HL-60 (cell line): ENCODE data around the gene MRPS10.
A peak's percentile ranks its signal among the peaks of the same experiment; 100 is the strongest.

Experiments used
- DNase-seq, 2 experiments: peaks; one replicate each; pipeline ENCODE4 v3.0.0-alpha.2; 2010 to 2020; ENCODE audit warnings: low read depth in 1 of 2, low spot score in 1 of 2
- H3K27ac ChIP-seq: fragments of 250-450 bp; sonication (Bioruptor Pico); replicated peaks from 2 replicates; pipeline ENCODE4 v1.5.1; 2020; ENCODE audit warnings: mild to moderate bottlenecking, moderate library complexity
- H3K27me3 ChIP-seq: fragments of 250-450 bp; sonication (Bioruptor Pico); 2 replicates; pipeline ENCODE4 v1.5.1; 2021; ENCODE audit warnings: mild to moderate bottlenecking, moderate library complexity; ENCODE audit not compliant: insufficient read depth, poor library complexity, severe bottlenecking
- H3K4me3 ChIP-seq: replicated peaks from 2 replicates; pipeline ENCODE4 v1.5.1; 2011; ENCODE audit warnings: mild to moderate bottlenecking, control low read depth, low read length; ENCODE audit not compliant: insufficient read depth
- CTCF ChIP-seq: IDR thresholded peaks from one replicate; pipeline ENCODE4 v1.5.1; 2011; ENCODE audit warnings: low read length, control low read depth, inconsistent platforms; ENCODE audit not compliant: insufficient read depth
- GABPA ChIP-seq: IDR thresholded peaks from 2 replicates; pipeline ENCODE4 v1.6.1; 2012; ENCODE audit warnings: low read depth
- POLR2AphosphoS5 ChIP-seq: IDR thresholded peaks from 2 replicates; pipeline ENCODE4 v1.6.1; 2012; ENCODE audit warnings: low read depth
- REST ChIP-seq: IDR thresholded peaks from 2 replicates; pipeline ENCODE4 v1.6.1; 2012; ENCODE audit warnings: low read depth; ENCODE audit not compliant: insufficient replicate concordance
- SPI1 ChIP-seq: IDR thresholded peaks from 2 replicates; pipeline ENCODE4 v1.6.1; 2012; ENCODE audit warnings: low read depth, mild to moderate bottlenecking, borderline replicate concordance

Gene MRPS10

GRCh38 chr6:42230345-42231321 is 13.0 kb upstream of the MRPS10 start:
- Histone ChIP-seq H3K4me3 (no peak overlapping the region), H3K27me3 (no peaks in the 10 kb centered on the region), H3K27ac (no peak overlapping the region)
- no peak for DNase-seq
- TF ChIP-seq CTCF: no peak
- no peak for TF ChIP-seq REST
- no peak for TF ChIP-seq SPI1
- no peak for TF ChIP-seq POLR2AphosphoS5
- TF ChIP-seq GABPA: no peak

- no peak for DNase-seq
- Histone ChIP-seq H3K27ac (no peak overlapping the region), H3K4me3 (no peak overlapping the region), H3K27me3 (no peaks in the 10 kb centered on the region)
- TF ChIP-seq REST (no peak), POLR2AphosphoS5 (peak; percentile 3; the same call in 1 of the 2 replicates)
These were observed 12.0 kb upstream of the MRPS10 start for GRCh38 chr6:42229506-42230119.

- H3K27ac ChIP-seq: no peak overlapping the region
- TF ChIP-seq REST (no peak), POLR2AphosphoS5 (no peak), GABPA (no peak), SPI1 (no peak), CTCF (no peak)
- H3K4me3 ChIP-seq: no peak overlapping the region
- no peaks in the 10 kb centered on the region for H3K27me3 ChIP-seq
- DNase-seq: no peak
These were observed 10.6 kb upstream of the MRPS10 start for GRCh38 chr6:42228305-42228704.
